Mesendoderm (in vitro differentiated cells): ENCODE data around the gene AMH.
"Not testable (repeated sequence)": the region's sequence is repeated elsewhere in the genome, so short reads cannot be mapped to it uniquely, and the experiment has no call there.

ENCODE experiments used
- DNase-seq: peaks from one replicate; pipeline ENCODE4 v3.0.0; 2013
- H2AK5ac ChIP-seq: 2 replicates; pipeline ENCODE4 v1.6.1; 2013; ENCODE audit warnings: low read length, inconsistent platforms
- H2BK120ac ChIP-seq: 2 replicates; pipeline ENCODE4 v1.6.1; 2013; ENCODE audit warnings: low read depth, mild to moderate bottlenecking, low read length, moderate library complexity, mixed read lengths
- H2BK15ac ChIP-seq: replicated peaks from 2 replicates; pipeline ENCODE4 v1.6.1; 2013; ENCODE audit warnings: low read depth, mild to moderate bottlenecking, moderate library complexity
- H2BK5ac ChIP-seq: 2 replicates; pipeline ENCODE4 v1.6.1; 2013; ENCODE audit warnings: low read length, inconsistent platforms
- H3K18ac ChIP-seq: 2 replicates; pipeline ENCODE4 v1.6.1; 2013; ENCODE audit warnings: mild to moderate bottlenecking, low read length, mixed read lengths
- H3K23ac ChIP-seq: one replicate; pipeline ENCODE4 v1.6.1; 2013; ENCODE audit warnings: low read length
- H3K27ac ChIP-seq: 2 replicates; pipeline ENCODE4 v1.5.1; 2013; ENCODE audit warnings: low read depth, mild to moderate bottlenecking, inconsistent platforms, low read length, moderate library complexity
- H3K27me3 ChIP-seq: 2 replicates; pipeline ENCODE4 v1.6.1; 2013; ENCODE audit warnings: low read length, control low read depth, mild to moderate bottlenecking, inconsistent platforms; ENCODE audit not compliant: insufficient read depth, poor library complexity
- H3K36me3 ChIP-seq: 2 replicates; pipeline ENCODE4 v1.6.1; 2013; ENCODE audit warnings: low read length, inconsistent platforms; ENCODE audit not compliant: control insufficient read depth, insufficient read depth
- H3K4ac ChIP-seq: one replicate; pipeline ENCODE4 v1.6.1; 2013; ENCODE audit warnings: low read depth, mild to moderate bottlenecking, low read length, moderate library complexity
- H3K4me1 ChIP-seq: 2 replicates; pipeline ENCODE4 v1.6.1; 2013; ENCODE audit warnings: low read depth, low read length, inconsistent platforms; ENCODE audit not compliant: control insufficient read depth
- H3K4me2 ChIP-seq: 2 replicates; pipeline ENCODE4 v1.6.1; 2013; ENCODE audit warnings: low read length
- H3K4me3 ChIP-seq: 2 replicates; pipeline ENCODE4 v1.5.1; 2013; ENCODE audit warnings: mild to moderate bottlenecking, low read length
- H3K56ac ChIP-seq: one replicate; pipeline ENCODE4 v1.6.1; 2013; ENCODE audit warnings: low read length
- H3K79me1 ChIP-seq: 2 replicates; pipeline ENCODE4 v1.6.1; 2013; ENCODE audit warnings: low read length, inconsistent platforms
- H3K79me2 ChIP-seq: 2 replicates; pipeline ENCODE4 v1.6.1; 2013; ENCODE audit warnings: mild to moderate bottlenecking, low read length; ENCODE audit not compliant: control insufficient read depth, insufficient read depth
- H3K9ac ChIP-seq: 2 replicates; pipeline ENCODE4 v1.6.1; 2013; ENCODE audit warnings: low read length, inconsistent platforms
- H4K5ac ChIP-seq: one replicate; pipeline ENCODE4 v1.6.1; 2013; ENCODE audit warnings: low read length
- H4K8ac ChIP-seq: one replicate; pipeline ENCODE4 v1.6.1; 2013; ENCODE audit warnings: low read depth, mild to moderate bottlenecking, control low read depth, low read length, moderate library complexity
- WGBS: extraction: QIAGEN DNeasy Blood & Tissue Kit; methylation state at CpG from one replicate; pipeline ENCODE4 v1.1.7; 2013; ENCODE audit warnings: low lambda C conversion rate, missing lambda C conversion rate; ENCODE audit not compliant: insufficient coverage; ENCODE audit errors: extremely low coverage; 5-methylcytosine and 5-hydroxymethylcytosine counted together

AMH gene

DNA sequence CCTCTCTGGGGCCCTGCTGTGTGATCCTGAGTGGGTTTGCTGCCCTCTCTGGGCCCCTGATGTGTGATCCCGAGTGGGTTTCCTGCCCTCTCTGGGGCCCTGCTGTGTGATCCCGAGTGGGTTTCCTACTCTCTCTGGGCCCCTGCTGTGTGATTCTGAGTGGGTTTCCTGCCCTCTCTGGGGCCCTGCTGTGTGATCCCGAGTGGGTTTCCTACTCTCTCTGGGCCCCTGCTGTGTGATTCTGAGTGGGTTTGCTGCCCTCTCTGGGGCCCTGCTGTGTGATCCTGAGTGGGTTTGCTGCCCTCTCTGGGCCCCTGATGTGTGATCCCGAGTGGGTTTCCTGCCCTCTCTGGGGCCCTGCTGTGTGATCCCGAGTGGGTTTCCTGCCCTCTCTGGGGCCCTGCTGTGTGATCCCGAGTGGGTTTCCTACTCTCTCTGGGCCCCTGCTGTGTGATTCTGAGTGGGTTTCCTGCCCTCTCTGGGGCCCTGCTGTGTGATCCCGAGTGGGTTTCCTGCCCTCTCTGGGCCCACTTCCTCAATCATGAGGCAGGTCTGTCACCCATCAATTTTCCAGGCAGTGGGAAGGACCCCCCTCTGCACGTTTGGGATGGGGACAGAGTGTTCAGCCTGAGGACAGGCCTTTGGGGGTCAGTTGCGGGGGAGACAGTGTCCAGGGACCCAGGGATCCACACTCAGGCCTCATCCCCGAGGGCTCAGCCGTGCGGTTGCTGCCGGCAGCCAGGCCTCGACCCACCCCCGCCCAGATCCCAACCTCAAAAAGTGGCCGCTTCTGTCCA, 32.3 kb downstream of the AMH start:
- not testable (repeated sequence) for H3K27me3 ChIP-seq, H3K79me1 ChIP-seq, H3K18ac ChIP-seq, H3K4ac ChIP-seq, H2BK5ac ChIP-seq, H3K23ac ChIP-seq, H3K27ac ChIP-seq, H2BK15ac ChIP-seq, H2BK120ac ChIP-seq, H2AK5ac ChIP-seq, H3K36me3 ChIP-seq, H3K79me2 ChIP-seq, DNase-seq, H4K8ac ChIP-seq, H3K4me1 ChIP-seq, H4K5ac ChIP-seq, H3K4me3 ChIP-seq
- Histone ChIP-seq H3K56ac (peak overlapping the region; percentile 67), H3K9ac (peak overlapping the region; percentile 51), H3K4me2 (peak overlapping the region; percentile 48)
- WGBS, result no CpG with 5 or more reads among the region's 16 CpGs

DNA sequence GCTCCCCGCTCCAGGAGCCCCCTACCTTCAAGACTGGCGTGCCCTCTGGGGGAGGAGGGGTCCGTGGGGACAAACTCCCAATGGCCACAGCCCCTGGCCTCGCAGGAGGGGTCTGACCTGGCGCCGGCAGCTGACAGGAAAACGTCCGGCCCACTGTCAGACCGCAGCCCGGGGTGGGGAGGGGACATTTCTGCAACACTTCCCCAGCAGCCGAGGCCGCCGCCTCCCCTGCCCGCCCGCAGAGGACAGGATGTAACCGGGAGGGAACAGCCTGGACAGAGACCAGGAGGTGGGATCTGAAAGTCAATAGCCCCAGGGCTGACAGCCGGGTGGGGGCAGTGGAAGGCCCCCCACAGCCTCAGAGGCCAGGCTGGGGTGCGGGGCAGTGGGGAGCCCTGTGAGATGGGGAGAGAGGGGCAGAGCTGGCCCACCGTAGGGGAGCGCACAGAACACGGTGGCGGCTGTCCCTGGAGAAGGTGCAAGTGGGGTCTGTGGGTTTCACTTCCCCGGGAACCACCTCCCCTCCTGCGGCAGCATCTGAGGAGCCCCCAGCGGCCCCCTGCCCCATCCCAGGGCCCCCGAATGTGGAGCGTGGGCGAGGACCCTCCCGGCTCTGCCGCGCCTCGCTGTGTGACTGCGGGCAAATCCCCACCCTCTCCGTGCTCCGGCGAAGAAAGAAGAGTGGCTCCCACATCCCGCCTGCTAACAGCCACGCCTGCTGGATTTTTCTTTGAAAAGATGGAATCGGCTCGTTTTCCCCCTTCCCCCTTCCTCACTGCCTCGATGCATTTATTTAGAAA, 33.1 kb downstream of the AMH start, which contains the start of gene PEAK3:
PEAK3 (minus strand) TSS at position 114 of the 800 bp plus-strand sequence. CDS start 1,244 bp downstream, outside the sequence.
- no CpG with 5 or more reads among the region's 41 CpGs for WGBS
- no peaks in the 10 kb centered on the region for H3K79me1 ChIP-seq
- peak within 1 kb of the TSS; percentile 5 for H3K18ac ChIP-seq
- no peak within 1 kb of the TSS for H4K8ac ChIP-seq
- peak; percentile 81 for DNase-seq
- H3K4me1 ChIP-seq, result no peaks in the 10 kb centered on the region
- H3K23ac ChIP-seq, result no peak within 1 kb of the TSS
- no peak within 1 kb of the TSS for H2AK5ac ChIP-seq
- no peak within 1 kb of the TSS for H2BK5ac ChIP-seq
- H3K27me3 ChIP-seq, result no peaks in the 10 kb centered on the region
- H4K5ac ChIP-seq, result no peak within 1 kb of the TSS
- no peak within 1 kb of the TSS for H2BK120ac ChIP-seq
- H3K4me2 ChIP-seq, result peak within 1 kb of the TSS; percentile 48
- H3K27ac ChIP-seq, result no peak within 1 kb of the TSS
- no peak within 1 kb of the TSS for H3K4me3 ChIP-seq
- no peaks in the 10 kb centered on the region for H3K36me3 ChIP-seq
- peak within 1 kb of the TSS; percentile 51 for H3K9ac ChIP-seq
- no peak within 1 kb of the TSS for H2BK15ac ChIP-seq
- H3K56ac ChIP-seq, result peak within 1 kb of the TSS; percentile 67
- no peak within 1 kb of the TSS for H3K4ac ChIP-seq
- H3K79me2 ChIP-seq, result no peaks in the 10 kb centered on the region

DNA sequence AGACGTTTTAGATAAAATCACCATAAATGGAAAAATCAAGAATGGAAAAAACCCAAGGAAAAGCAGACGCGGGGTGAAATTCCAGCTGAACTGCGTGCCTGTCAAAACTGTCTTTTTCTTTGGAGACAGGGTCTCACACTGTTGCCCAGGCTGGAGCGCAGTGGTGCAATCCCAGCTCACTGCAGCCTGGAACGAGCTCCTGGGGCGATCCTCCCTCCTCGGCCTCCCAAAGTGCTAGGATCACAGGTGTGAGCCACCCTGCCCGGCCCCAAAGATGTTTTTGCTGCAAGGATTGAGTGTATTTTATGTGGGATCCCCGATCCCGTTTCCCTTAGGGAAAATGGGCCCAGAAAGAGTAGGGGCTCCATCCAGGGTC, 33.7 kb downstream of the AMH start:
- H4K8ac ChIP-seq, result no peak overlapping the region
- no peak for DNase-seq
- H3K4me2 ChIP-seq, result no peak overlapping the region
- no peak overlapping the region for H2BK5ac ChIP-seq
- H3K79me1 ChIP-seq, result no peaks in the 10 kb centered on the region
- no peak overlapping the region for H2AK5ac ChIP-seq
- no peak overlapping the region for H3K23ac ChIP-seq
- H3K27me3 ChIP-seq, result peaks cover 1% of the 10 kb centered on the region
- no peak overlapping the region for H3K27ac ChIP-seq
- no peaks in the 10 kb centered on the region for H3K4me1 ChIP-seq
- H3K36me3 ChIP-seq, result no peaks in the 10 kb centered on the region
- H2BK120ac ChIP-seq, result no peak overlapping the region
- no CpG with 5 or more reads among the region's 11 CpGs for WGBS
- H3K56ac ChIP-seq, result no peak overlapping the region
- H4K5ac ChIP-seq, result no peak overlapping the region
- no peak overlapping the region for H2BK15ac ChIP-seq
- H3K79me2 ChIP-seq, result no peaks in the 10 kb centered on the region
- no peak overlapping the region for H3K4me3 ChIP-seq
- H3K9ac ChIP-seq, result no peak overlapping the region
- no peak overlapping the region for H3K18ac ChIP-seq
- no peak overlapping the region for H3K4ac ChIP-seq

DNA sequence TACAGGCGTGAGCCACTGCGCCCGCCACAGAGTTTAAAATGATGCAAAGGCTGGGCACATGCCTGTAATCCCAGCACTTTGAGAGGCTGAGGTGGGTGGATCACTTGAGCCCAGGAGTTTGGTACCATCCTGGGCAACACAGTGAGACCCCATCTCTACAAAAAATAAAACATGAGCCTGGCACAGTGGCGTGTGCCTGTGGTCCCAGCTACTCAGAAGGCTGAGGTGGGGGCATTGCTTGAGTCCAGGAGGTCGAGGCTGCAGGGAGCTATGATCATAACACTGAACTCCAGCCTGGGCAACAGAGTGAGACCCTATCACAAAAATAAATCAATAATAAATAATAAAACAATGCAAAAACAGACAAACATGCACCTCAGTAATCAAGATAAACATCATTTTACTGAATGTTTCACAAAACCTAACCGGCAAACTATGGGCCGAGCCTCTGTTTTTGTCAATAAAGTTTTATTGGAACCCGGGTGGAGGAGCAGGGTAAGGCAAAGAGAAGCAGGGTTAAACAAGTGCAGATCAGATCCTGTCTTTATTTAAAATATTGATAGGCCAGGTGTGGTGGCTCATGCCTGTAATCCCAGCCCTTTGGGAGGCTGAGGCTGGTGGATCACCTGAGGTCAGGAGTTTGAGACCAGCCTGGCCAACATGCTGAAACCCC, 34.8 kb downstream of the AMH start:
- H4K5ac ChIP-seq, result no peak overlapping the region
- no peaks in the 10 kb centered on the region for H3K79me1 ChIP-seq
- H2BK15ac ChIP-seq, result no peak overlapping the region
- no peak overlapping the region for H4K8ac ChIP-seq
- no peak overlapping the region for H3K4ac ChIP-seq
- DNase-seq, result no peak
- WGBS, result no CpG with 5 or more reads among the region's 8 CpGs
- H3K9ac ChIP-seq, result no peak overlapping the region
- H3K18ac ChIP-seq, result no peak overlapping the region
- no peak overlapping the region for H3K4me3 ChIP-seq
- no peaks in the 10 kb centered on the region for H3K36me3 ChIP-seq
- no peaks in the 10 kb centered on the region for H3K4me1 ChIP-seq
- H3K23ac ChIP-seq, result no peak overlapping the region
- no peak overlapping the region for H3K4me2 ChIP-seq
- no peak overlapping the region for H2AK5ac ChIP-seq
- no peak overlapping the region for H3K27ac ChIP-seq
- no peak overlapping the region for H2BK120ac ChIP-seq
- no peaks in the 10 kb centered on the region for H3K79me2 ChIP-seq
- H2BK5ac ChIP-seq, result no peak overlapping the region
- peaks cover 3% of the 10 kb centered on the region for H3K27me3 ChIP-seq
- no peak overlapping the region for H3K56ac ChIP-seq

DNA sequence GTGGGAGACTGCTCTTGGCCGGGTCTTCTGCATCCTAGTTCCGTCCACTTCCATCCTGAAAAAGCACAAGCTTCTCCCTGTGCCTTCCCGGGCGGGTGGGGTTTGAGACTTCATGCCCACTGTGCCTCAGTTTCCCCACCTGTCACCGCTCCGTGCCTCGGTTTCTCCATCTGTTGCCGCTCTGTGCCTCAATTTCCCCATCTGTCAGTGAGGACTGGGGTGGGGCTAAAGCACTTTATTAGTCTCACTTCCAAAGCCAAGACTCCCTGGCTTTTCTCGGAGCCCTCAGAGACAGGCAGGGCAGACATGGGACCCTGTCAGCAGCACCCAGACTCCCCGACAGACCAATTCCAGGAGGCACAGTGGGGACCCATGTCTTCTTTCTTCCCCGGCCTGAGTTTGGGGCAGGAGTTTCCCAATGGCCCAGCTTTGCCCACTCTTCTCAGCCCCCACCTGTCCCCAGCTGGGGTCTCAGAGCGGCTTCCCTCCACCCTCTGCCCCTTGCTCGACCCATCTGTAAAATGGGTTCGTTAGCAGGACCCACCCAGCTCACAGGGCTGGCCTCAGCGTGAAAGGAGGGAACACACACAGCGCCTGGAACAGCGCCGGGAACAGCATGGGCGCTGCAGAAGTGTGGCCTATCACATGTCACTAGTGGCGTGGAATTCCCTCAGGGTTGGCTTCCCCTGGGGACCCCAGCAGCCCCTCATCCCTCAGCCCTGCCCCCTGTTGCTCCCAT, 37.4 kb downstream of the AMH start:
- Histone ChIP-seq H2BK15ac (no peak overlapping the region), H2AK5ac (no peak overlapping the region), H3K27me3 (peaks cover 26% of the 10 kb centered on the region), H3K9ac (no peak overlapping the region), H3K27ac (no peak overlapping the region), H3K4me1 (no peaks in the 10 kb centered on the region), H3K18ac (no peak overlapping the region), H3K56ac (no peak overlapping the region), H3K36me3 (no peaks in the 10 kb centered on the region), H3K4me2 (no peak overlapping the region), H2BK5ac (no peak overlapping the region), H4K5ac (no peak overlapping the region), H3K4ac (no peak overlapping the region), H3K4me3 (no peak overlapping the region), H3K79me2 (no peaks in the 10 kb centered on the region), H3K79me1 (no peaks in the 10 kb centered on the region), H3K23ac (no peak overlapping the region), H2BK120ac (no peak overlapping the region), H4K8ac (no peak overlapping the region)
- WGBS, result no CpG with 5 or more reads among the region's 20 CpGs
- DNase-seq, result no peak
